ENCODE results near the gene CELSR1.

The CELSR1 gene, protein sequence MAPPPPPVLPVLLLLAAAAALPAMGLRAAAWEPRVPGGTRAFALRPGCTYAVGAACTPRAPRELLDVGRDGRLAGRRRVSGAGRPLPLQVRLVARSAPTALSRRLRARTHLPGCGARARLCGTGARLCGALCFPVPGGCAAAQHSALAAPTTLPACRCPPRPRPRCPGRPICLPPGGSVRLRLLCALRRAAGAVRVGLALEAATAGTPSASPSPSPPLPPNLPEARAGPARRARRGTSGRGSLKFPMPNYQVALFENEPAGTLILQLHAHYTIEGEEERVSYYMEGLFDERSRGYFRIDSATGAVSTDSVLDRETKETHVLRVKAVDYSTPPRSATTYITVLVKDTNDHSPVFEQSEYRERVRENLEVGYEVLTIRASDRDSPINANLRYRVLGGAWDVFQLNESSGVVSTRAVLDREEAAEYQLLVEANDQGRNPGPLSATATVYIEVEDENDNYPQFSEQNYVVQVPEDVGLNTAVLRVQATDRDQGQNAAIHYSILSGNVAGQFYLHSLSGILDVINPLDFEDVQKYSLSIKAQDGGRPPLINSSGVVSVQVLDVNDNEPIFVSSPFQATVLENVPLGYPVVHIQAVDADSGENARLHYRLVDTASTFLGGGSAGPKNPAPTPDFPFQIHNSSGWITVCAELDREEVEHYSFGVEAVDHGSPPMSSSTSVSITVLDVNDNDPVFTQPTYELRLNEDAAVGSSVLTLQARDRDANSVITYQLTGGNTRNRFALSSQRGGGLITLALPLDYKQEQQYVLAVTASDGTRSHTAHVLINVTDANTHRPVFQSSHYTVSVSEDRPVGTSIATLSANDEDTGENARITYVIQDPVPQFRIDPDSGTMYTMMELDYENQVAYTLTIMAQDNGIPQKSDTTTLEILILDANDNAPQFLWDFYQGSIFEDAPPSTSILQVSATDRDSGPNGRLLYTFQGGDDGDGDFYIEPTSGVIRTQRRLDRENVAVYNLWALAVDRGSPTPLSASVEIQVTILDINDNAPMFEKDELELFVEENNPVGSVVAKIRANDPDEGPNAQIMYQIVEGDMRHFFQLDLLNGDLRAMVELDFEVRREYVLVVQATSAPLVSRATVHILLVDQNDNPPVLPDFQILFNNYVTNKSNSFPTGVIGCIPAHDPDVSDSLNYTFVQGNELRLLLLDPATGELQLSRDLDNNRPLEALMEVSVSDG (N-terminal part only)

DNA sequence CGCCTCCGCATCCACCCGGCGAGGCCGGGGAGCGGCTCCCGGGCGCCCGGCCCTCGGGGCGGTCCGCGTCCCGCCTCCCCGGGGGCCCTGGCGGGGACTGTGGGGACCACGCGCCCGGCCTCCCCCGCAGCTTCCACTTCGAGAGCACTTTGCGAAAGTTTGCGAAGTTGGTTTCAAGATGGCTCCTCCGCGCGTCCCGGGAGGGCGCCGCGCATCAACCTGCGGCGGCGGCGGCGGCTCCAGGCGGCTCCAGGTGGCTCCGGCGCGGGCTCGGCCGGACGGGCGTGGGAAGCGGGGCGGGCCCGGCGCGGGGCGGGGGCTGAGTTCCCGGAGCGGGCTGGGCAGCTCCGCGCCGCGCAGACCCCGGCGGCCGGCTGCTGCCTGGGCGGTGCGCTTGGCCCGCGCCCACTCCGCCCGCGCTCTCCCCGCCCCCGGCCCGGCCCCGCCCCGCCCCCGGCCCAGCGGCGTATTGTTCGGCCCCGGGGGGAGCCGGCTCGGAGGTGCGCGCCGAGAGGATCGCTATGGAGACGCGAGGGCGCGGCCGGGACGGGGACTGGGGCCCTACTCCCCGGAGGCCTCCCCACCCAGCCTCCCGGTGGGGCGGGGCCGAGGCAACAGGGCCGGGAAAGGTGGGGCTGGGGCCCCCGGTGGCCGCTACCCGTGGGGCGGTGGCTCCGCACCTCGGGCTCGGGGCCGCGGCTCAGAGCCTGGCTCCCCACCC lies at the start of gene CELSR1:
CELSR1 (minus strand) TSS at position 396 of the 721 bp plus-strand sequence. CDS start 450 bp downstream, outside the sequence.
- DNase-seq: no peak

DNA sequence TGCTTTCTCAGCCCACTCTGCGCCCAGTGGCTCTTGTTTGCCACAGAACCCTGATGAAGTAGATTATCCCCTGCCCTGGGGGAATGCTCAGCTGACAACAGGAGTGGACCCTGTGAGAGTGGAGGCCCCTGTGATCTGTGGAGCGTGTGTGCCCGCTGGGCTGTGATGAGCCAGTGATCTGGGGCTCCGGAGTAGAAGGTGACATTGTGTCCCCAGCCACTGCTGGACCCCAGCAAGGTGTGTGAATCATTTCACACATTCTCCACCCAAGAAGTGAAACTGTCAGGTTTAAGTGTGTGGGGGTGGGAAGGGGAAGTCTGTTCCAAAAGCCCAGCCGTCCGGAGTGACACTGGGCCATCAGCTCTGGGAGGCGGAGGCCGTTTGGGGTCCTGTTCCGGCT lies 49.6 kb upstream of the CELSR1 start:
- DNase-seq: no peak

DNA sequence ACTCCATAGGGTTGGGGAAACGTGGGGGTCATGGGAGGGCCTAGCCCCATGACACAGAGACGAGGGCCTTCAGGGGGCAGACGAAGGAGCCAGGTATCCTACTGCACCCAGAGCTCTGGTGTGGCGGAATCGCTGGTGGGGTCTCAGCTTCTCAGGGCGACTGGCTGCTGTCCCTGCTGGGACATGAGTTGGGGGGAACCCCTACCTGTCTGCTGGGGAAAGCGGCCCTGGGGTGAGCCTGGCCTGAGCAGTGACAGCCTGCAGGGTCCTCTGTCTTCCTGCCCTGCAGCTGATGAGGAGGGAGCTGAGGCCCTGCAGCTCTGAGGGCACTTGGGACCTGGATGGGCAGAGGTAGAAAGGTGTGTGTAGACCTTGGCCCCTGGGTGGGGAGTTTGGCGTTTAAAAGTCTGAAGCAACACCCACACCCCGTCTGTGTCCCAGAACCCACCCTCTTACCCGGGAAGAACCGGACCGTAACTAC lies 49.2 kb upstream of the CELSR1 start:
- no peak for DNase-seq

DNA sequence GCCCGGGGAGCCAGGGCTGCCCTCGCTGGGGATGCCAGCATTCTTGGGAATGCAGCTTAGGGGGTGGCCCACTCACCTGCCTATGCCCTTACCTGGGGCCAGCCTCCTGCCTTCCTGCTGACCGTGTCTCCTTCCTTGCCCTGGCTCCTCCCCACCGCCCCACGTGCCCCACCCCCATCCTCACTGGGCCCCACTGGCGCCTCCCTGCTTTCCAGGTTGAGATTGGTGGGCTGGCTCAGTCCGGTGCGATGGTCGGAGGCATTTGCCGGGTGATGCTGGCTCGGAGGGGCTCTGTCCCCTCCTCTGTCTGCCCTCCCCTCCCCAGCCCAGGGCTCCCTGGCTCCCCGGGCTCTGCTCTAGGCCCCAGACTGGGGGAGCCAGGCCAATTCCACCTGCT lies 48.7 kb upstream of the CELSR1 start:
- DNase-seq: no peak

DNA sequence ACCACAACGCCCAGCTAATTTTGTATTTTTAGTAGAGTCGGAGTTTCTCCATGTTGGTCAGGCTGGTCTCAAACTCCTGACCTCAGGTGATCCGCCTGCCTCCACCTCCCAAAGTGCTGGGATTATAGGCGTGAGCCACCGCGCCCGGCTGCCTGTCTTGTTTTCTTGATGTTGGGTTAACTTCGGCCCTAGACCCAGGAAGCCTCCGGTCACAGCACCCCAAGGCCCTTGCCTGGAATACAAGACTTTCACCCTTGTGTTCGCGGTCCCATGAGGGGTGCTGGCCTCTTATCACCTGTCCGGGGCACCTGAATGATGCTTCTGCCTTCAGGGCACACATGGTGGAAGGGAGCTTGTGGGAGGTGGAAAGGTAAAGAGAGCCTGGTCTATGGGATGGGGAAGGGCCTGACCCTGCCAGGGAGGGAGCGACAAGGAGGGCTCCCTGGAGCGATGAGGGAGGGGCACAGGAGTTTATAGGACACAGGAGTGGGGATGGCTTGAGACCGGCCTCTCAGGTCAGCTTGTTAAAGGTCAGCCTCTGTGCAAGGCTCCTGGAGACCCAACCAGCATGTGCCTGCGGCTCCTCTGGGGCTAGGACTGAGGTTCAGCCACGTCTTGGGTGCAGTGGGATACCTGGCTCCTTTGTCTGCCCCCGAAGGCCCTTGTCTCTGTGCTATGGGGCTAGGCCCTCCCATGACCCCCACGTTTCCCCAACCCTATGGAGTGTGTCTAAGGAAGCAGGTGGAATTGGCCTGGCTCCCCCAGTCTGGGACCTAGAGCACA lies 48.1 kb upstream of the CELSR1 start:
- no peak for DNase-seq

DNA sequence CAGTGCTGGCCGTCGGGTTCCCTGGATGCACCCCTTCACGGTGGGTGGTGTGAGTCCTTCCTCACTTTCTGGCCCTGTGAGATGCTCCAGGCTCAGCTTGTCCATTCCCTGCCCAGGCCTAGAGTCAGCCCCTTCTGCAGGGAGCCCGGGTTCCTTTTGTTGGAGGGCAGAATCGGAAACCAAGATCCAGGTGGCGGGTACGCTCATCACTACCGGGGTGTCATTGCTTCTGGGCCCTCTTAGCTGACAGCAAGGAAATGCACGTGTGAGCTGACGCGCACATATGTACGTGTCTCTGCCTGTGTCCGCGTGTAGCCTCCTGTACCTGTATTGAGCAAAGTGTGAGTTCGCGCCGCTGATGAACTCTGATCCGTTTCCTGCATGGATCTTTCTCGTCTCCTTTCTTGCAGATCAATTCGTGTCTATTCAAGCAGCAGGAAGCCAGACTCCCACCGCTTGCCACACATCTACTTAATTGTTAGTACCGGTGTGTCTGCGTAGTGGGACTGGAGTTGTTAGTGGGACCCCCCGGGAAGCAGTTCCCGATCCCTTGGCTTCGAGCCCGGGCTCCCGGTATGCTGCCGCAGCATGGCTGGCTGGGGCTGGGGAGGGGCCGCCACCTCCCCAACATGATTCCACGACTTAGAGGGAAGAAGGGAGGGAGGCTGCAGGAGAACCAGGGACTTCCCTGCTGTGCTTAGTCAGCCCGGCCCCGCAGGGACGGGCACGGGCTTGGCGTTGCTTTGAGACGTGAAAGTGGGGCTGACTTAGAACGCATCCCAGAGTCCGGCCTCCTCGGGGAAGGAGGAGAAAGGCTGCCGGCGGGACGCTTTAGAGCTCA lies 46.9 kb upstream of the CELSR1 start:
- DNase-seq: no peak

DNA sequence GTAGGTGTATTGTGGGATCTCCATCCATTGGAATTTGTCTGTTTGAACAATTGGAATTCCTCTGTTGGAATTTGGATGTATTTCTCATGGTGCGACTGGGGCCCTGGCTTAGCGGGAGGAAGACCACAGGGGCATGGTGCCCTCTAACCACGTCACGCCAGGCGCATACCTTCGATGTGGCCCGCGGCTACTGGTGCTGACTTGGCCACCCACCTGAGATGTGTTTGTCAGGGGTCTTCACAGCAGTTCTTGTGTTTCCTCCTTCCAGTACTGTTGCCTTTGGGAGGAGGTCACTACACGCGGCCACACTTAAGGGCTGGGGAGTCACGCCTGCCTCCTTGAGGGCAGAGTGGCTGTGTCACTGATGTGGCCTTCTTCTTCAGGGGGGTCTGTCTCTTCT lies 46.2 kb upstream of the CELSR1 start:
- DNase-seq: no peak

DNA sequence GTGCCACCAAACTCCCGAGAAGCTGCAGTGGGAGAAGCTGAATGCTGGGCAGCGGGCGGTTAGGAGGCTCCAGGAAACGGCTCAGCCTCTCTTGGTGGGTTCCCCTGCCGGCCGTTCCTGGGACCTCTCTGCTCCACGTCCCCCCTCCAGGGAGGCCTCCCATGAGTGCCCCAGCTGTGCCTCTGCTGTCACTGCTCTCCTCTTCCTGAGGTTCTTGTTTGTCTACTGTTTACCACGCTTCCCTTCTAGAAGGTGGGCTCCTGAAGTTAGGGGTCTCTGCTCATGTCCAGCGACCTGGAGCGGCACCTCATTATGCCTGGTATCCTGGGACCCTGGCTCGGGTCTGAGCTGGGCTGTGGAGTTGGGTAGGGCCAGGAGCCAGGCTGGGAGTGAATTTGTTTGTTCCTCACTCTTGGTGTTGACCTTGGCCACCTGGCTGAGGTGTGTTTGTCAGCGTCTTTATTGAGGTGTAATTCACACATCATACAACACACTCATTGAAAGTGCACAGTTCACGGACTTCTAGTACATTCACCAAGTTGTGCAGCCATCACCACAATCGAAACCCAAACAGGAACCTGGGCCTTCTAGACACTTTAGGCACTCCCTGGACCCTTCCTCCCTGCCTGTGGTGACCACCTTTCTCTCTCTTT lies 45.0 kb upstream of the CELSR1 start:
- DNase-seq: no peak

DNA sequence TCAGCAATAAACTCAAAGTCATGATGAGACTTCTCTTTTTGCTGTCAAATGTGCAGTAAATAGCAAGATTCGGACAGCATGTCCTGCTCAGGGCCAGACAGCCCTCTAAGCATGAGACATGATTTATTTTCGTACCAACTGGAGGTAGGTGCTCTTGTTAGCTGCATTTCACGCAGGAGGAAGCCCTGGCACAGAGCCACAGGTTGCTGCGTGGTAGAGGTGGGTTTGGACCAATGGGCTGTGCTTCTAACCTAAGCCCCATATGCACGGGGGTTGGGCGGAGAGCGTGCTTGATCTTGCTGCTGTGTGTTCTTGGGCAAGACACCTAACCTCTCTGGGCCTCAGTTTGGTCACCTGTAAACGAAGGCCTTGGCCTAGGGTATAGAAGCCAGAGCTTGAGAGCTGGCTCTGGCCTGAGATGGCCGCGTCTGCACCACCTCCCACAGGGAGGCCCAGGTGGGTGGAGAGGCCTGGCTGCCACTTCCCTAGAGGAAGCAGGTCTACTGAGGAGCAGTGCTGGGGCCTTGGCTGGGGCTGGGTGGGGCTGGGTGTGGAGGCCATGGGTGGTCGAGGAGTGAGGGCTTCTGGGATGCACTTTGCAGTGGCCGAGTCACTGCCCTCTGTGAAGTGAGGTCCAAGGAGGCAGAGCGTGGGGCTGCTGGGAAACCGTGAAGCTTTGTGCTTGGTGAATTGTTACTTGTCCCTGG lies 44.3 kb upstream of the CELSR1 start:
- no peak for DNase-seq

DNA sequence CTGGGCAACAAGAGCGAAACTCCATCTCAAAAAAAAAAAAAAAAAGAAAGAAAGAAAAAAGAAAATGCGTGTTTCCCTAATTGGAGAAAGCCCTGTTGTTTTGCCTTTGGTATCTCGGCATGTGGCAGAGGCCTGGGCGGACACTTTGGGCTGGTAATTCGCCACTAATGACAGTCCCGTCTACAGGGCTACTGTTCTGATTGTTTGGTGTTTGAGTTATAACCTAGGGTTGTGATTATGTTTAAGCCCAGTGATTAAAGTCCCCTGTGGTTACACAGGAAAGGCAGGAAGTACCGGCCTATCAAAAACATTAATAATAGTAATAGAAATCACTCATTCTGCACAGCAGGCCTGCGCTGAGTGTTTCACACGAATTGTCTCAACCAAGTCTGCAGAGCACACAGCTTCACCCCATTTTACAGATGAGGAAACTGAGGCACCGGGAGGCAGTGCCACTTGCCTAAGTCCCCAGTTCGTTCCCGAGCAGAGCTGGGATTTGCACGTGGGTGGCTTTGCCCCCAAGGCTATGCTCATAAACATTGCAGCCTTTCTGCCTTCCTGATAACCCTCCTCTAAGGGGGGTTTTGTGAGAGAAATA lies 43.6 kb upstream of the CELSR1 start:
- DNase-seq: no peak

DNA sequence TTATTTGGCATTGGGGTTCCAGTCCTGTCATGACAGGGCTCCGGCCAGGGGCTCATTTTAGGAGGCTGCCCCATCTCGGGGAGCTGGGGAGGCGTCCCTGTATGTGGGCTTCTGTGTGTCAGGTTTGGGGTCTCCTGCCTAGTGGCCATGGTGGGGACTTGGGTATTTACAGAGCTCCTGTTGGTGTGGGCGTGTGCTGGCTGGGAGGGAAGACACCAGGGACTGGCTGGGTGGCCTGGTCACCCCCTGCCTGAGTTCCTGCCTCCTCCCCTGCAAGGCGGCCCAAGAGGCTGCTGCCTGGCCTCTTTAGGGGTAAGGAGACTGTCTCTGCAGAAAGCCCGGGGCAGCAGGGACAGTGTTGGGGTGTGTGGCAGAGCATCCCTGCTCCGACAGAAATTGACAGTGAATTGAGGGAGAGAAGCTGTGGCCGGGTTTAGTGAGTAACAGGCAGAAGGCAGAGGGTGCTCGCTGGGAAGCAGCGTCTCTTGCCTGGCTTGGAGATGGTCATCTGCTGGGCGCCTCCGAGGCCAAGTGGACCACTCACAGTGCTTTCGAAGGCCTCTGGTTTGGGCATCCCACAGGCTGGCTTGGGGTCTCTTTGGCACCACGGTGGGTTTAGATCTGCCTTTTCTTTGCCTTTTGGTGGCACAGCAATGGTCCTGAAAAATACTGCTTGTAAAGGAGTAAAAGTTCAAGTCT lies 42.5 kb upstream of the CELSR1 start:
- no peak for DNase-seq

DNA sequence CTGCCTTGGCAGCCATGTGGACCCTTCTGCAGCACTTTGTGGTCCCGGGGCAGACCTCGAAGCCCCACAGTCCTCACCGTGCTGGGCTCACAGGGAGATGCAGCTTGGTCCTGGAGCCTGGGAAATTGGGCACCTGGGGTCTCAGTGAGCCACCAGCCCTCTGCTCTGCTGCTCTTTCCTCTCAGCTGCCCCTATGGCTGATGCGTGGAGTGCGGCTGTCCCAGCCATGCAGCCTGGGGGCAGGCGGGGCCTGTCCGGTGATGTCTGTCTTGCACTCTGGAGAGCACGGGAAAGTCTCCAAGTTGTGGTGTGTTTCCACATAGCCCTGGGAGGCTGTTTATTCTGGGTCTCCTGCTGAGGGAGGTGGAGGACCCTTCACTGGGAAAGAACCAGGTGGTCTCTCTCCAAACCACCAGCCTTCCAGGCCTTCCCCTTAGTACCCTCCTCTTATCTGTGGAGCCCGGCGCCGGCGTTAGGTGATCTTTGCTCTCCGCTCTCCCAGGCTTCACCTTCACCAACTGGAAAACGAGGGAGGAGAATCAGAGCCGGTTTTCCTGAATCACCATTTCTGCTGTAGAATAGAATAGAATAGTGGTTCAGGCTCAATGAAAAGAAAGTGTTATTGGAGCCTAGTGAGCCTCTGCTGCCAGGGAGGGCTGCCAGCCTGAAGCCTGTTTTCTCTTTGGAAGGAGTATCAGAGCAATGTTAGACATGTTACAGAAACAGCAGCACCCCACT lies 41.6 kb upstream of the CELSR1 start:
- no peak for DNase-seq

DNA sequence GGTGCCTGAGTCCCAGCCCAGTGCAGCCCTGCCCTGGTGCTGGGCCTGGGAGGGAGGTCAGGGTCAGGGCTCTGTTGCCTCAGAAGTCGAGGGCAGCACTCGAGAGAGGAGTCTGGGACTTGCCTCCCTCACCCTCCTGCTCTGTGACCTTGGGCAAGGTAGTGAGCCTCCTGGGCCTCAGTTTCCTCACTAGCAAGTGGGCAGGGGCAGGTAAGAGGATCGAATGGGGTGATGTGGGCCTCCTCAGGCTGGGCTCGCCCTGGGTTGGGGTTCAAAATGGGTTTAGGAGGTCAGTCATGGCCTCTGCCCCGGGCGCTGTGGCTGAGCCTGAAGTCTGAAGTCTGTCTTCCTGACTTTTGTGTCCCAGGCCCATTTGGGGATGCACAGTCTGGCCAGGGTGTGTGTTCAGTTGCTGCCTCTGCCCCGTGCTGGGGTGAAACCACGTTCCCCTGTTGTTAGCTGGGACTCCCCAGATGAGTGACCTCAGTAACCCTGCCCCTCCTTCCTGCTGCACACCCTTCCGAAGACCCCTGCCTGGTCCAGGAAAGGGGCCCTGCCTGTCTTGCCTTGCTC lies 40.9 kb upstream of the CELSR1 start:
- no peak for DNase-seq

DNA sequence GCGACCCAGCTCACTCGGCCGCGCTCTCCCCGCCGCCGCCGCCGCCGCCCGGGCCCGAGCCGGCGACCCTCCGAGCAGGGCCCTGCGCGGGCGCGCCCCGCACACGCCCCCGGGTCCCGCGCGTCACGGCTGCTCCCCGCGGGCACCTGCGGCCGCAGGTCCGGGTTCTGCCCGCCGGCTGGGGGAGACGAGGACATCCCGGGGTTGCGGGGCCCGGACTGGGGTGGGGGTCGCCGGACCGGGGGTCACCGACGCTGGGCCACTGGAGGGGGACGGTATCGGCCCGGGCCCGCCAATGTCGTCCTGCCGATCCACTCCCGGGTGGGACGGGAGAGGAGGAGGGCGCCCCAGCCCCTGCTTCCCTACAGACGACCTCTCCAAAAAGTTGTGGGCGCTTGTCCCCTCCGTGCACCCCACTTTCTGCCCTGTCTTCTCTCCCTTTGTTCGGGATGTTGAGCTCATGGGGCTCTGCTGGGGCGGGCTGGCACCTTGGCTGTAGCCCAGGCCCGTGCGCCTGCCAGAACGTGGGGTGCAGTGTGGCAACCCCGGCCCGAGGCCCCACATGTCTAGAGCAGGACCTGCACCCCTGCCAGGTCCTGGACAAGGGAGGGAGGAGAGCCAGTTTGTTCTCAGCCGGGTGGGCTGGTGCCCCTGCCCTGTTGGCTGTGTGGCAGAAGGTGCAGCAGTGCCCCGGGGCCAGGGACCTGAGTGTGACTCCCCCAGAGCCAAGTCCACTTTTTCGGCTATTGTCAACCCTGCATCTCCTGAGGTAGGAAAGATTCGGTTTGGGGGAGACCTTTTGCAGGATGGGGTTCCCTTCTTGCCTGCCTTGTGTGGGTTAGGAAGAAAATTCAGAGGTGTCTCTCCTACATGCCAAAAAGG lies 40.2 kb upstream of the CELSR1 start:
- DNase-seq: no peak

DNA sequence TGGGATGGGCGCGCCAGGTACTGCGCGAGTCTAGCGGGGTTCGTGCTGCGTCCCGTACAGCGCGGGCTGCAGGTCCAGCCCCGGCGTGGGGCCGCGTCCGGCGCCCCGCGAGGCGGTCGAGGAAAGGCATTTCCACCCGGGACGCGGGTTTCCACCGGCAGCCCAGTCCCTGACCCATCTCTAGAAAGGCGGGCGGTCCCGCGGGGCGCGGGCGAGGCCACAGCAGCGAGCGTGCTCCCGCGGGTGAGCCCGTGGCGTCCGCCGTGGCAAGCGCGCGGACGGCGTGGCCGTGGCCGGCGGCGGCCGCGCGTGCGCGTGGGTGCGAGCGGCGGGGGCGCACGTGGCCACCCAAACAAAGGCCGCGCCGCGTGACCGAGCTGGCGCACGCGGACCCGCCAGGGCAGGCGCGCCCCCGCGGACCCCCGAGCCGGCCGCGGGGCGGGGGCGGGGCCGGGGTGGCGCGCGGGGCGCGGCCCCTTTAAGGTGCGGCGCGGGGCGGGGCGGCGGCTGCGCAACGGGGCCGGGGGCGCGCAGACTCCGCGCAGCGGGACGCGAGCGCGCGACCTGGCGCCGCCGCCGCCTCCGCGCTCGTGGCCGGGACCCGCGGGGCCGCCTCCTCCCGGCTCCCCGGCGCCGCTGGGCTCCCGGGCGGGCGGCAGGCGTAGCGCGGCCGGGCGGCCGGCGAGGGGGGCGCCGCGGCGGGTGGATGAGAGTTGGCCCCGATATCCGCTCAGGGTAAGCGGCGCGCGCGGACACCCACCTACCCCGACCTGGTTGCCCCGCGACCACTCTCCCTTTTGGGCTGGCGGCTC lies 39.3 kb upstream of the CELSR1 start:
- DNase-seq: peak; percentile 44
